OCI-LY3 (cell line): ENCODE data around the gene DRD2.

ENCODE experiments used
- H2AFZ ChIP-seq: fragments of 200-600, 300-600 bp; shearing (Covaris generic); 2 replicates; pipeline ENCODE4 v1.6.0; 2014; ENCODE audit warnings: antibody characterized with exemption, low read depth, low read length
- H3K27ac ChIP-seq: fragments of 200-600, 300-600 bp; sonication (generic); 2 replicates; pipeline ENCODE4 v1.5.1; 2014; ENCODE audit warnings: mild to moderate bottlenecking, low read length, moderate library complexity, mixed read lengths
- H3K27me3 ChIP-seq: fragments of 200-600, 300-600 bp; sonication (generic); 2 replicates; pipeline ENCODE4 v1.6.1; 2014; ENCODE audit warnings: low read depth, low read length, mixed read lengths
- H3K36me3 ChIP-seq: fragments of 200-600, 300-600 bp; sonication (generic); replicated peaks from 2 replicates; pipeline ENCODE3; 2014; ENCODE audit warnings: low read depth, low read length, mixed read lengths
- H3K4me1 ChIP-seq: fragments of 300-600, 200-600 bp; sonication (generic); 2 replicates; pipeline ENCODE4 v1.6.1; 2014; ENCODE audit warnings: low read length, mixed read lengths
- H3K4me2 ChIP-seq: fragments of 200-600, 300-600 bp; sonication (generic); 2 replicates; pipeline ENCODE4 v1.6.1; 2014; ENCODE audit warnings: low read length, mixed read lengths
- H3K4me3 ChIP-seq: fragments of 300-600, 200-600 bp; sonication (generic); 2 replicates; pipeline ENCODE4 v1.5.1; 2014; ENCODE audit warnings: antibody characterized with exemption, mild to moderate bottlenecking, low read length, moderate library complexity
- H3K79me2 ChIP-seq: fragments of 300-600, 200-600 bp; shearing (Covaris generic); 2 replicates; pipeline ENCODE4 v1.6.1; 2014; ENCODE audit warnings: mild to moderate bottlenecking, low read length, mixed read lengths
- H3K9ac ChIP-seq: fragments of 300-600, 200-600 bp; shearing (Covaris generic); 2 replicates; pipeline ENCODE4 v1.6.0; 2014; ENCODE audit warnings: mild to moderate bottlenecking, low read length, moderate library complexity
- H3K9me3 ChIP-seq: fragments of 200-600, 300-600 bp; shearing (Covaris generic); 2 replicates; pipeline ENCODE4 v1.6.1; 2014; ENCODE audit warnings: low read length, mixed read lengths; ENCODE audit not compliant: insufficient read depth
- H4K20me1 ChIP-seq: fragments of 200-600, 300-600 bp; sonication (generic); 2 replicates; pipeline ENCODE4 v1.6.1; 2016; ENCODE audit warnings: low read length, mixed read lengths; ENCODE audit not compliant: insufficient read depth
- EZH2phosphoT487 ChIP-seq: fragments of 200-600 bp; shearing (Covaris generic); IDR thresholded peaks from 2 replicates; pipeline ENCODE4 v1.6.1; 2018; ENCODE audit warnings: antibody characterized with exemption, mixed run types, low read depth
- TF ChIP-seq, protein P1 (sequence below): fragments of 200-600, 300-600 bp; sonication (generic); IDR thresholded peaks from 2 replicates; pipeline ENCODE4 v1.5.1; 2014; ENCODE audit warnings: antibody characterized with exemption, low read length, low read depth

The DRD2 gene

GRCh38 chr11:113458189-113458588 lies 17.0 kb downstream of the DRD2 start:
- H3K27ac ChIP-seq: no peak overlapping the region
- no peak overlapping the region for H3K9ac ChIP-seq
- no peaks in the 10 kb centered on the region for H4K20me1 ChIP-seq
- TF ChIP-seq, protein P1, sequence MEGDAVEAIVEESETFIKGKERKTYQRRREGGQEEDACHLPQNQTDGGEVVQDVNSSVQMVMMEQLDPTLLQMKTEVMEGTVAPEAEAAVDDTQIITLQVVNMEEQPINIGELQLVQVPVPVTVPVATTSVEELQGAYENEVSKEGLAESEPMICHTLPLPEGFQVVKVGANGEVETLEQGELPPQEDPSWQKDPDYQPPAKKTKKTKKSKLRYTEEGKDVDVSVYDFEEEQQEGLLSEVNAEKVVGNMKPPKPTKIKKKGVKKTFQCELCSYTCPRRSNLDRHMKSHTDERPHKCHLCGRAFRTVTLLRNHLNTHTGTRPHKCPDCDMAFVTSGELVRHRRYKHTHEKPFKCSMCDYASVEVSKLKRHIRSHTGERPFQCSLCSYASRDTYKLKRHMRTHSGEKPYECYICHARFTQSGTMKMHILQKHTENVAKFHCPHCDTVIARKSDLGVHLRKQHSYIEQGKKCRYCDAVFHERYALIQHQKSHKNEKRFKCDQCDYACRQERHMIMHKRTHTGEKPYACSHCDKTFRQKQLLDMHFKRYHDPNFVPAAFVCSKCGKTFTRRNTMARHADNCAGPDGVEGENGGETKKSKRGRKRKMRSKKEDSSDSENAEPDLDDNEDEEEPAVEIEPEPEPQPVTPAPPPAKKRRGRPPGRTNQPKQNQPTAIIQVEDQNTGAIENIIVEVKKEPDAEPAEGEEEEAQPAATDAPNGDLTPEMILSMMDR: no peak
- no peak for TF ChIP-seq EZH2phosphoT487
- H3K4me1 ChIP-seq: no peaks in the 10 kb centered on the region
- no peak overlapping the region for H3K4me3 ChIP-seq
- H3K36me3 ChIP-seq: no peaks in the 10 kb centered on the region
- H3K79me2 ChIP-seq: no peaks in the 10 kb centered on the region
- no peak overlapping the region for H2AFZ ChIP-seq
- H3K4me2 ChIP-seq: no peak overlapping the region
- peaks cover 24% of the 10 kb centered on the region; the same call in 1 of the 2 replicates for H3K27me3 ChIP-seq
- no peaks in the 10 kb centered on the region for H3K9me3 ChIP-seq

- Histone ChIP-seq H3K4me2 (no peak overlapping the region), H3K27me3 (peaks cover 24% of the 10 kb centered on the region; the same call in 1 of the 2 replicates), H2AFZ (no peak overlapping the region), H3K79me2 (no peaks in the 10 kb centered on the region), H3K9ac (no peak overlapping the region), H3K4me3 (no peak overlapping the region), H3K36me3 (no peaks in the 10 kb centered on the region), H3K27ac (no peak overlapping the region), H3K9me3 (no peaks in the 10 kb centered on the region), H3K4me1 (no peaks in the 10 kb centered on the region), H4K20me1 (no peaks in the 10 kb centered on the region)
- TF ChIP-seq EZH2phosphoT487: no peak
- TF ChIP-seq, protein P1: no peak
Measured at GRCh38 chr11:113457784-113458183, 17.4 kb downstream of the DRD2 start.

- Histone ChIP-seq H3K4me1 (no peaks in the 10 kb centered on the region), H4K20me1 (no peaks in the 10 kb centered on the region), H3K9me3 (no peaks in the 10 kb centered on the region), H3K79me2 (no peaks in the 10 kb centered on the region), H3K4me3 (no peak overlapping the region), H2AFZ (no peak overlapping the region), H3K4me2 (no peak overlapping the region), H3K9ac (no peak overlapping the region), H3K27ac (no peak overlapping the region), H3K27me3 (peaks cover 32% of the 10 kb centered on the region), H3K36me3 (no peaks in the 10 kb centered on the region)
- no peak for TF ChIP-seq EZH2phosphoT487
Measured at GRCh38 chr11:113454455-113454854, 20.7 kb downstream of the DRD2 start.

DNA sequence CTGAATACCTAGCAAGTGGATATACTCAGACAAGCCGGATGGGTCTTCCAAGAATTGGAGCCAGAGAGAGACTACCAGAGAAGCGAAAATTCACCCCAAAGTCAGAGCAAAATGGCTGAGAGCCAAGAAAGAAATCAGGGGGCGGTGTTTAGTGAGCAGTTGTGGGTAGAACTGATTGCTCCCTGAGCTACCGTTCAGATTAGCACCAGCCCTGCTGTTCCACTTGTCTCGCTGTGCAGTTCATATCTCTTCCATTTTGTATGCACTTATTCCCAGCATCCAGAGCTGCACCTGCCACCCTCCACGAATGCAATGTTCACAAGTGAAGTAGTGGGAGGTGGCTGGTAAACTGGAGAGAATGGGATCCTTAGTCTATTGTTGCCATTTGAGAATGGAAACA lies 25.5 kb downstream of the DRD2 start:
- Histone ChIP-seq H3K27ac (no peak overlapping the region), H3K36me3 (no peaks in the 10 kb centered on the region), H3K4me3 (no peak overlapping the region), H3K79me2 (no peaks in the 10 kb centered on the region), H3K4me2 (no peak overlapping the region), H3K4me1 (no peaks in the 10 kb centered on the region), H3K9me3 (no peaks in the 10 kb centered on the region), H4K20me1 (no peaks in the 10 kb centered on the region), H3K27me3 (peaks cover 58% of the 10 kb centered on the region), H2AFZ (no peak overlapping the region), H3K9ac (no peak overlapping the region)
- TF ChIP-seq, protein P1: no peak
- TF ChIP-seq EZH2phosphoT487: no peak

DNA sequence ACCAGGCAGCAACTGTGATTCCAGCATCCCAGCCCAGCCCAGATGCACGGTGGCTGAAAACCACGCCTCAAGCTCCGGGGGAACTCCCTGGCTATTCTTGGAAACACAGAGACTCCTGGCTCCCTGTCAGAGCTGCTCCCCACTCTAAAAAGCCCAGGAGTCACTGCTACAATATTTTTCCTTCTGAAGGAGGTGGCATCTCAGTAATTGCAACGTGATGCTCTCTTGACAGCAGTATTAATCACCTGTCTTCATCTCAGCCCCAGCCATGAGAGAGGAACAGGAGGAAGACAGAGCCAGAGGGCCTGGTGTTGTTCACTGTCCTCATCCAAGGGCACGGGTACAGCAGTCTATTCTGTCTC lies 26.9 kb downstream of the DRD2 start:
- TF ChIP-seq, protein P1: no peak
- no peak for TF ChIP-seq EZH2phosphoT487
- no peak overlapping the region for H3K27ac ChIP-seq
- no peaks in the 10 kb centered on the region for H3K9me3 ChIP-seq
- no peaks in the 10 kb centered on the region for H3K4me1 ChIP-seq
- H3K9ac ChIP-seq: no peak overlapping the region
- peaks cover 69% of the 10 kb centered on the region for H3K27me3 ChIP-seq
- H3K4me3 ChIP-seq: no peak overlapping the region
- no peaks in the 10 kb centered on the region for H3K79me2 ChIP-seq
- no peaks in the 10 kb centered on the region for H4K20me1 ChIP-seq
- H3K36me3 ChIP-seq: no peaks in the 10 kb centered on the region
- H3K4me2 ChIP-seq: no peak overlapping the region
- no peak overlapping the region for H2AFZ ChIP-seq
